ENCODE data around the gene CCSER1. TPM values are rescaled to one million over a fixed set of nuclear protein-coding genes. Genes with fewer than 3 reads are reported as not detected.

The CCSER1 gene
- total and polyA plus RNA-seq, 2 donors (not counting 1 experiment from before 2014, with no cell fraction given) = under 0.01 TPM; not detected in 1

- no peak for TF ChIP-seq CTCF (conservative IDR thresholded peaks at IDR 0.05 in 1 of 2, IDR thresholded peaks at IDR 0.05 in 1 of 2; ENCODE audit: low read depth in 1 of 2, low read length in 2 of 2)
- TF ChIP-seq EZH2 (IDR thresholded peaks at IDR 0.05; ENCODE audit: low read length, missing control alignments) = no peak
- H3K4me2 ChIP-seq (ENCODE audit: extremely low read depth, insufficient read depth, low read length) = no peak overlapping the region
Measured at GRCh38 chr4:90112715-90113114, 14.5 kb upstream of the CCSER1 start.

GRCh38 chr4:90113881-90114457 is 13.2 kb upstream of the CCSER1 start:
- Histone ChIP-seq H3K27me3 (ENCODE audit: control insufficient read depth, insufficient read depth, low read length) (no peaks in the 10 kb centered on the region), H3K4me1 (ENCODE audit: control insufficient read depth, extremely low read depth, insufficient read depth, low read length) (no peaks in the 10 kb centered on the region), H4K20me1 (ENCODE audit: control insufficient read depth, extremely low read depth, insufficient read depth, low read length) (no peaks in the 10 kb centered on the region), H3K4me2 (ENCODE audit: extremely low read depth, insufficient read depth, low read length) (no peak overlapping the region), H2AFZ (ENCODE audit: low read length) (no peak overlapping the region), H3K9me3 (ENCODE audit: control insufficient read depth, insufficient read depth, low read depth, low read length) (no peaks in the 10 kb centered on the region), H3K79me2 (ENCODE audit: control insufficient read depth, insufficient read depth, low read length) (no peaks in the 10 kb centered on the region), H3K27ac (ENCODE audit: insufficient read depth, low read length) (no peak overlapping the region), H3K36me3 (ENCODE audit: control insufficient read depth, insufficient read depth, low read length) (no peaks in the 10 kb centered on the region), H3K9ac (ENCODE audit: insufficient read depth, low read length) (no peak overlapping the region), H3K4me3 (replicated peaks in 1 of 4; ENCODE audit: control extremely low read depth in 1 of 4, insufficient read depth in 1 of 4, low read depth in 3 of 4, low read length in 4 of 4) (no peak overlapping the region)
- peak in 1 of 2 donors; percentile 2 for DNase-seq (ENCODE audit: low read depth in 2 of 2)
- no peak for TF ChIP-seq EZH2 (IDR thresholded peaks at IDR 0.05; ENCODE audit: low read length, missing control alignments)
- TF ChIP-seq CTCF (conservative IDR thresholded peaks at IDR 0.05 in 1 of 2, IDR thresholded peaks at IDR 0.05 in 1 of 2; ENCODE audit: low read depth in 1 of 2, low read length in 2 of 2) = no peak

More at GRCh38 chr4:90112715-90113114, 14.5 kb upstream of the CCSER1 start:
- Histone ChIP-seq H3K9ac (ENCODE audit: insufficient read depth, low read length) (no peak overlapping the region), H3K4me1 (ENCODE audit: control insufficient read depth, extremely low read depth, insufficient read depth, low read length) (no peaks in the 10 kb centered on the region), H3K36me3 (ENCODE audit: control insufficient read depth, insufficient read depth, low read length) (no peaks in the 10 kb centered on the region), H3K4me3 (replicated peaks in 1 of 4; ENCODE audit: control extremely low read depth in 1 of 4, insufficient read depth in 1 of 4, low read depth in 3 of 4, low read length in 4 of 4) (no peak overlapping the region), H3K27me3 (ENCODE audit: control insufficient read depth, insufficient read depth, low read length) (no peaks in the 10 kb centered on the region), H3K79me2 (ENCODE audit: control insufficient read depth, insufficient read depth, low read length) (no peaks in the 10 kb centered on the region), H2AFZ (ENCODE audit: low read length) (no peak overlapping the region), H3K9me3 (ENCODE audit: control insufficient read depth, insufficient read depth, low read depth, low read length) (no peaks in the 10 kb centered on the region), H4K20me1 (ENCODE audit: control insufficient read depth, extremely low read depth, insufficient read depth, low read length) (no peaks in the 10 kb centered on the region), H3K27ac (ENCODE audit: insufficient read depth, low read length) (no peak overlapping the region)
- DNase-seq (ENCODE audit: low read depth in 2 of 2) = no peak

GRCh38 chr4:90118527-90119195 is 8.5 kb upstream of the CCSER1 start:
- Histone ChIP-seq H3K27me3 (ENCODE audit: control insufficient read depth, insufficient read depth, low read length) (no peaks in the 10 kb centered on the region), H3K79me2 (ENCODE audit: control insufficient read depth, insufficient read depth, low read length) (no peaks in the 10 kb centered on the region), H4K20me1 (ENCODE audit: control insufficient read depth, extremely low read depth, insufficient read depth, low read length) (no peaks in the 10 kb centered on the region), H3K27ac (ENCODE audit: insufficient read depth, low read length) (no peak overlapping the region), H3K4me3 (replicated peaks in 1 of 4; ENCODE audit: control extremely low read depth in 1 of 4, insufficient read depth in 1 of 4, low read depth in 3 of 4, low read length in 4 of 4) (no peak overlapping the region), H3K4me2 (ENCODE audit: extremely low read depth, insufficient read depth, low read length) (no peak overlapping the region), H3K9ac (ENCODE audit: insufficient read depth, low read length) (no peak overlapping the region), H3K4me1 (ENCODE audit: control insufficient read depth, extremely low read depth, insufficient read depth, low read length) (no peaks in the 10 kb centered on the region), H3K36me3 (ENCODE audit: control insufficient read depth, insufficient read depth, low read length) (no peaks in the 10 kb centered on the region), H2AFZ (ENCODE audit: low read length) (no peak overlapping the region), H3K9me3 (ENCODE audit: control insufficient read depth, insufficient read depth, low read depth, low read length) (no peaks in the 10 kb centered on the region)
- DNase-seq (ENCODE audit: low read depth in 2 of 2) = no peak
- no peak for TF ChIP-seq EZH2 (IDR thresholded peaks at IDR 0.05; ENCODE audit: low read length, missing control alignments)
- no peak for TF ChIP-seq CTCF (conservative IDR thresholded peaks at IDR 0.05 in 1 of 2, IDR thresholded peaks at IDR 0.05 in 1 of 2; ENCODE audit: low read depth in 1 of 2, low read length in 2 of 2)

All from fibroblast of lung (primary cell).